H1 (cell line): Measurements from ENCODE around the gene ADAM23. TPM values are rescaled to one million over a fixed set of nuclear protein-coding genes. Genes with fewer than 3 reads are reported as not detected.

Experiments used
- CTCF ChIA-PET: fragments of 300-600 bp; sonication (Branson Sonifier 250); formaldehyde crosslinking; loops from one replicate; lab custom pipeline; 2021; ENCODE audit not compliant: partially characterized antibody; lab: Charles Lee
- POLR2A ChIA-PET: fragments of 300-600 bp; sonication (Branson Sonifier 250); formaldehyde crosslinking; loops from one replicate; lab custom pipeline; 2021; ENCODE audit warnings: inconsistent platforms; ENCODE audit not compliant: partially characterized antibody; lab: Charles Lee
- DNase-seq, 2 experiments: peaks; one replicate each; pipeline versions ENCODE4 v3.0.0 to v3.0.0-alpha.2; 2010 to 2022; ENCODE audit warnings: low spot score in 2 of 2, low read depth in 1 of 2, mixed read lengths in 1 of 2
- FAIRE-seq: peaks from 2 replicates; lab custom pipeline; 2011; peaks lifted over from hg19 to GRCh38; lab: Jason Lieb, UNC
- H2AFZ ChIP-seq: 2 replicates; pipeline ENCODE4 v1.8.1; 2012; ENCODE audit warnings: low read length, inconsistent platforms
- H2AK5ac ChIP-seq: 2 replicates; pipeline ENCODE4 v1.6.1; 2013; ENCODE audit warnings: low read depth, low read length
- H2BK120ac ChIP-seq: replicated peaks from 2 replicates; pipeline ENCODE3; 2013; ENCODE audit warnings: low read depth, low read length, inconsistent platforms
- H2BK12ac ChIP-seq: 2 replicates; pipeline ENCODE4 v1.6.1; 2013; ENCODE audit warnings: low read depth, low read length
- H2BK15ac ChIP-seq: 2 replicates; pipeline ENCODE4 v1.6.1; 2013; ENCODE audit warnings: low read length
- H2BK20ac ChIP-seq: 2 replicates; pipeline ENCODE4 v1.6.1; 2013; ENCODE audit warnings: low read length
- H2BK5ac ChIP-seq: 2 replicates; pipeline ENCODE4 v1.6.1; 2013; ENCODE audit warnings: low read depth, low read length
- H3K14ac ChIP-seq: 2 replicates; pipeline ENCODE4 v1.6.1; 2013; ENCODE audit warnings: inconsistent platforms; ENCODE audit not compliant: insufficient read length
- H3K18ac ChIP-seq: 2 replicates; pipeline ENCODE4 v1.6.1; 2013; ENCODE audit warnings: low read length; ENCODE audit errors: extremely low read depth
- H3K23ac ChIP-seq: 2 replicates; pipeline ENCODE4 v1.6.1; 2013; ENCODE audit warnings: inconsistent platforms; ENCODE audit not compliant: insufficient read length
- H3K23me2 ChIP-seq: 2 replicates; pipeline ENCODE4 v1.6.1; 2013; ENCODE audit warnings: low read depth, low read length
- H3K27ac ChIP-seq: 2 replicates; pipeline ENCODE4 v1.6.1; 2011; ENCODE audit warnings: low read depth, low read length, inconsistent platforms
- H3K27me3 ChIP-seq, 4 experiments: replicated peaks in 1 of 4; 1 replicate in 1 of 4; 2 replicates in 3 of 4; pipeline versions ENCODE4 v1.6.1 to v1.8.1; 2011 to 2013; ENCODE audit warnings: low read length in 3 of 4, mild to moderate bottlenecking in 3 of 4, inconsistent platforms in 2 of 4, mixed read lengths in 2 of 4, moderate library complexity in 1 of 4; ENCODE audit not compliant: control insufficient read depth in 3 of 4, insufficient read depth in 3 of 4; ENCODE audit errors: extremely low read depth in 1 of 4
- H3K36me3 ChIP-seq, 4 experiments: 2 replicates each; pipeline versions ENCODE4 v1.6.1 to v1.8.1; 2011 to 2013; ENCODE audit warnings: mild to moderate bottlenecking in 4 of 4, low read length in 3 of 4, moderate library complexity in 2 of 4, control low read depth in 1 of 4, inconsistent platforms in 1 of 4; ENCODE audit not compliant: insufficient read depth in 4 of 4, control insufficient read depth in 2 of 4
- H3K4ac ChIP-seq: replicated peaks from 2 replicates; pipeline ENCODE3; 2013; ENCODE audit warnings: low read length, low read depth, mixed read lengths, inconsistent platforms; ENCODE audit not compliant: insufficient read length
- H3K4me1 ChIP-seq, 4 experiments: replicated peaks in 1 of 4; 1 replicate in 1 of 4; 2 replicates in 3 of 4; pipeline versions ENCODE4 v1.6.1 to v1.8.1; 2011 to 2013; ENCODE audit warnings: low read length in 3 of 4, inconsistent platforms in 2 of 4, mixed read lengths in 1 of 4; ENCODE audit not compliant: insufficient read depth in 4 of 4, control insufficient read depth in 3 of 4
- H3K4me2 ChIP-seq, 2 experiments: 2 replicates each; pipeline versions ENCODE4 v1.6.1 to v1.8.1; 2011 to 2013; ENCODE audit warnings: low read depth in 2 of 2, low read length in 2 of 2, control low read depth in 1 of 2, inconsistent platforms in 1 of 2, mild to moderate bottlenecking in 1 of 2; ENCODE audit not compliant: insufficient read depth in 1 of 2
- H3K4me3 ChIP-seq, 4 experiments: fragments of 200-600, 300-600 bp in 1 of 4; sonication (generic), shearing (Covaris generic), sonication (Bioruptor Twin) in 1 of 4; 2 replicates each; pipeline versions ENCODE4 v1.5.1 to v1.8.1; 2011 to 2016; ENCODE audit warnings: low read length in 4 of 4, low read depth in 3 of 4, control low read depth in 2 of 4, inconsistent platforms in 2 of 4, mild to moderate bottlenecking in 2 of 4, mixed read lengths in 1 of 4, moderate library complexity in 1 of 4; ENCODE audit not compliant: insufficient read depth in 2 of 4; ENCODE audit errors: extremely low read depth in 1 of 4
- H3K56ac ChIP-seq: replicated peaks from 2 replicates; pipeline ENCODE3; 2013; ENCODE audit warnings: low read depth, mild to moderate bottlenecking, mixed read lengths, low read length, inconsistent platforms; ENCODE audit not compliant: insufficient read length
- H3K79me1 ChIP-seq: 2 replicates; pipeline ENCODE4 v1.6.1; 2013; ENCODE audit warnings: low read depth, low read length, control low read depth
- H3K79me2 ChIP-seq, 2 experiments: 2 replicates each; pipeline versions ENCODE4 v1.6.1 to v1.8.1; 2012 to 2013; ENCODE audit warnings: low read length in 2 of 2, mild to moderate bottlenecking in 2 of 2, inconsistent platforms in 1 of 2; ENCODE audit not compliant: insufficient read depth in 2 of 2, control insufficient read depth in 1 of 2
- H3K9ac ChIP-seq, 4 experiments: replicated peaks in 1 of 4; 1 replicate in 1 of 4; 2 replicates in 3 of 4; pipeline versions ENCODE4 v1.6.1 to v1.8.1; 2011 to 2013; ENCODE audit warnings: low read depth in 3 of 4, low read length in 3 of 4, control low read depth in 2 of 4, mild to moderate bottlenecking in 2 of 4, moderate library complexity in 2 of 4, inconsistent platforms in 1 of 4; ENCODE audit errors: extremely low read depth in 1 of 4
- H3K9me3 ChIP-seq, 2 experiments: 2 replicates each; pipeline versions ENCODE4 v1.6.1 to v1.8.1; 2012 to 2013; ENCODE audit warnings: mild to moderate bottlenecking in 2 of 2, moderate library complexity in 2 of 2, control low read depth in 1 of 2, inconsistent platforms in 1 of 2, low read depth in 1 of 2, low read length in 1 of 2, mixed read lengths in 1 of 2; ENCODE audit not compliant: insufficient read depth in 2 of 2
- H4K20me1 ChIP-seq, 2 experiments: replicated peaks in 1 of 2; 2 replicates each; pipeline versions ENCODE3 to v1.8.1; 2011 to 2013; ENCODE audit warnings: inconsistent platforms in 2 of 2, low read length in 2 of 2, mild to moderate bottlenecking in 1 of 2; ENCODE audit not compliant: insufficient read depth in 2 of 2, control insufficient read depth in 1 of 2
- H4K5ac ChIP-seq: 2 replicates; pipeline ENCODE4 v1.6.1; 2013; ENCODE audit warnings: low read length, low read depth, mixed read lengths, inconsistent platforms; ENCODE audit not compliant: insufficient read length
- H4K8ac ChIP-seq: 2 replicates; pipeline ENCODE4 v1.8.0; 2013; ENCODE audit warnings: mild to moderate bottlenecking, moderate library complexity, low read length, inconsistent platforms; ENCODE audit not compliant: insufficient read depth; ENCODE audit errors: extremely low read depth
- H4K91ac ChIP-seq: replicated peaks from 2 replicates; pipeline ENCODE3; 2013; ENCODE audit warnings: low read length, mixed read lengths, inconsistent platforms; ENCODE audit not compliant: insufficient read length
- BACH1 ChIP-seq: IDR thresholded peaks from 2 replicates; pipeline ENCODE4 v1.6.1; 2012; ENCODE audit warnings: low read length, improper control_type of control experiment
- EGR1 ChIP-seq: IDR thresholded peaks from 2 replicates; pipeline ENCODE4 v1.6.1; 2011; ENCODE audit warnings: low read depth, low read length, borderline replicate concordance
- KDM5A ChIP-seq: fragments of 200-600 bp; IDR thresholded peaks from 2 replicates; pipeline ENCODE4 v1.7.1; 2012; ENCODE audit warnings: mild to moderate bottlenecking, low read length, inconsistent platforms, mixed read lengths
- MAFK ChIP-seq: IDR thresholded peaks from 2 replicates; pipeline ENCODE4 v1.6.1; 2012; ENCODE audit warnings: low read depth, mild to moderate bottlenecking, improper control_type of control experiment, low read length
- ZNF274 ChIP-seq: IDR thresholded peaks from 2 replicates; pipeline ENCODE4 v1.7.0; 2012; ENCODE audit warnings: low read length, borderline replicate concordance; ENCODE audit errors: extremely low read depth
- WGBS, 2 experiments: shearing (Covaris generic) in 1 of 2; methylation state at CpG; one replicate each; pipeline versions ENCODE4 v1.1.6 to v1.1.7; 2013 to 2015; ENCODE audit warnings: low lambda C conversion rate in 2 of 2, mixed read lengths in 2 of 2, inconsistent platforms in 1 of 2, low coverage in 1 of 2, missing lambda C conversion rate in 1 of 2; ENCODE audit not compliant: insufficient replicate concordance in 2 of 2, insufficient coverage in 1 of 2, insufficient read length in 1 of 2; ENCODE audit errors: extremely low coverage in 1 of 2, missing lambda C conversion rate in 1 of 2; 5-methylcytosine and 5-hydroxymethylcytosine counted together
- polyA plus RNA-seq, 7 experiments: library from polyadenylated mRNA; depleted of rRNA in 3 of 7; stranded (reverse) in 5 of 7; unstranded in 2 of 7; fragments of >200 nt in 5 of 7; fragments of 200-250 nt in 2 of 7; gene quantifications; 1 replicate in 5 of 7; 2 replicates in 1 of 7; 4 replicates in 1 of 7; pipeline versions ENCODE4 v1.2.1 to v1.2.3, GENCODE V29; 2011 to 2013; ENCODE audit warnings: missing spikeins in 2 of 7, mixed read lengths in 2 of 7
- total RNA-seq: library from RNA; stranded (reverse); fragmentation: NEBNext Ultra II Directional; extraction: Animal tissue kit (Norgen Biotek cat#: 25700); gene quantifications from 2 replicates; pipeline ENCODE4 v1.2.1, GENCODE V29; 2021

Gene ADAM23
- total and polyA plus RNA-seq, 2 of the 8 experiments (the other 6 are each of a cell fraction or from before 2014, with no cell fraction given), result 9.9 to 20.8 TPM

DNA sequence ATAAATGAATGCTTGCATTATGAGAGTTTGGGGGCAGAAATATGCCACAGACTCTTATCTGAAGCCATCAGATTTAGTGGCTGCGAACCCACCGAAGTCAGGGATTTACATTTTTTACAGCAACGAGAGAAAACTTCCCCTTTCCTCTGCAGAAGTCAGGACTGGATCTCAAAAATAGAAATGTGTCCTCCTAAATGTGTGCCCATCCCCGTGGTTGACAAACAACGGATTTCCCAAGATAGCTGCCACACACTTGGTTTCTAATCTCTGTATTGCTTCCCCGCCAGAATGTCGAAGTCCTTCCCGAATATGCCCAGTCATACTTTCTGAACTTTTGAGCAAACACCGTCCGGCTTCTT lies 879 bp upstream of the ADAM23 start:
- FAIRE-seq, result no peak

More for the DNA sequence above, 879 bp upstream of the ADAM23 start:
- no peak overlapping the region for H2BK5ac ChIP-seq
- peaks cover 10% of the 10 kb centered on the region for H3K23me2 ChIP-seq
- H3K14ac ChIP-seq, result no peak overlapping the region
- no peak overlapping the region for H3K56ac ChIP-seq
- H3K18ac ChIP-seq, result no peak overlapping the region
- H4K20me1 ChIP-seq, result peaks cover 0 to 2% of the 10 kb centered on the region in 2 experiments
- H4K91ac ChIP-seq, result no peak overlapping the region
- H2AK5ac ChIP-seq, result no peak overlapping the region
- H3K4me1 ChIP-seq, result peaks cover 0 to 13% (median 4%) of the 10 kb centered on the region in 4 experiments; a peak in 5 of 7 replicates
- no peak for DNase-seq
- no peak overlapping the region for H2BK12ac ChIP-seq
- H3K9me3 ChIP-seq, result no peaks in the 10 kb centered on the region
- no peak overlapping the region for H4K5ac ChIP-seq
- H3K9ac ChIP-seq, result no peak overlapping the region
- no peaks in the 10 kb centered on the region for H3K36me3 ChIP-seq
- peak overlapping the region; percentile 73 to 77 for H3K4me2 ChIP-seq
- H2BK15ac ChIP-seq, result no peak overlapping the region
- WGBS, 2 experiments, result 41% methylated on average over 10 of the region's 10 CpGs; no CpG with 5 or more reads in 1 of the 2 experiments
- H3K27me3 ChIP-seq, result peaks cover 4 to 19% (median 12%) of the 10 kb centered on the region in 4 experiments; a peak in 5 of 7 replicates
- no peak overlapping the region for H3K4ac ChIP-seq
- no peak overlapping the region for H2BK120ac ChIP-seq
- POLR2A ChIA-PET, result no interaction called here
- CTCF ChIA-PET, result interaction anchor here (0.8 kb wide), 2 partner anchors 50 to 100 kb away, joined by 3 to 4 read pairs; no protein-coding TSS in a partner anchor
- no peak overlapping the region for H2BK20ac ChIP-seq
- TF ChIP-seq BACH1 (peak; percentile 47; the same call in 1 of the 2 replicates), EGR1 (no peak), ZNF274 (no peak), MAFK (peak; percentile 17; the same call in 1 of the 2 replicates), KDM5A (no peak)
- H3K79me2 ChIP-seq, result no peaks in the 10 kb centered on the region
- no peak overlapping the region for H3K27ac ChIP-seq
- H4K8ac ChIP-seq, result no peak overlapping the region
- peak overlapping the region; percentile 94 for H2AFZ ChIP-seq
- H3K79me1 ChIP-seq, result no peaks in the 10 kb centered on the region
- H3K4me3 ChIP-seq, result peak overlapping the region in 3 of 4 experiments; percentile 51 to 74 (median 51); a peak in 6 of 8 replicates
- no peak overlapping the region for H3K23ac ChIP-seq
